GM13976 (cell line): ENCODE data around the gene LDOC1.
"Not testable (repeated sequence)": the region's sequence is repeated elsewhere in the genome, so short reads cannot be mapped to it uniquely, and the experiment has no call there.

Source experiments
- DNase-seq: peaks from one replicate; pipeline ENCODE4 v3.0.0; 2012; ENCODE audit warnings: low spot score
- CTCF ChIP-seq: IDR thresholded peaks from 2 replicates; pipeline ENCODE4 v1.5.1; 2012; ENCODE audit warnings: borderline replicate concordance, mild to moderate bottlenecking; ENCODE audit not compliant: insufficient read depth; ENCODE audit errors: extremely low read depth, missing control alignments, control extremely low read depth
- in situ Hi-C: fragments of 300-500 bp; cut with MboI; formaldehyde crosslinking; loops from one replicate; pipeline ENCODE4 v1.12.0; 2022; ENCODE audit warnings: low sequenced_read_pairs, mixed read lengths, inconsistent platforms; ENCODE audit not compliant: unreplicated experiment

Gene LDOC1

DNA sequence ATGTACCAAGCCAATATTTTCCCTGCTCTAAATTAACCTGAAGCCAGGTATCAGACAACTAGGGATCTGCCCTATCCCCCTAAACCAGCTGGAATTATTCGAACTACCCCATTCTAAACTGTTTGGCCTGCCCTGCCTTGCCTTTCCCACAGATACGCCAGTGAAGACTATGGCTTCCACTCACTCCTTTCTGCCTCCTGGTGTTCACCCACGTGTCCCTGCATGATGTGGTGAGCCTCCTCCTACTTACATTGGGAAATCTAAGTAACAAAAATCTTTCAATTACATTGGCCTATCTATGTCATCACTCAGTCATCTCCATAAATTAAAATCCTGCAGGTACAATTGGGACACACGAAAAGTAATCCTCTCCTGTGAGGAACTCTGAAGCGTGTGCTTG lies 6.1 kb upstream of the LDOC1 start:
- in situ Hi-C loops, result no loop called here
- no peak for TF ChIP-seq CTCF
- no peak for DNase-seq

DNA sequence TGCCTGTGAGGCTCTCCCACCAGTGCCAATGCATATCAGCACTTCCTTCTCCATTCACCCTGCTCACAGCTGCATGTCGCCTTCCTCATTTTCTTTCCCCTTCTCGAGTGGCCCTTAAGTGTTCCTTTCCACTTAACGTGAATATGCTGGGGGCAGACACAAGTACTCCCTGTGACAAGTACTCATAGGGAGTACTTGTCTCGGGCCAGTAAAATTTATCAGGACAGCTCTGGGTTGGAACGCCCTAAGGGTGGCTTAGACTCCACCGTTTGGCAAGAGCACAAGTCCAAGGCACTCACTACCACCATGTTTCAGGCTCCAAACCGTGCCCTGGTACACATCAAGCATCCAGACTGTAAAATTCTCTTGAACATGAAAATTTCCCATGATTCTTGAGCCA lies 3.9 kb upstream of the LDOC1 start:
- TF ChIP-seq CTCF, result no peak
- DNase-seq, result no peak
- in situ Hi-C loops, result no loop called here

- no peak for TF ChIP-seq CTCF
- DNase-seq, result no peak
- in situ Hi-C loops, result no loop called here
Observed at GRCh38 chrX:141175786-141176185, 1.1 kb downstream of the LDOC1 start.

DNA sequence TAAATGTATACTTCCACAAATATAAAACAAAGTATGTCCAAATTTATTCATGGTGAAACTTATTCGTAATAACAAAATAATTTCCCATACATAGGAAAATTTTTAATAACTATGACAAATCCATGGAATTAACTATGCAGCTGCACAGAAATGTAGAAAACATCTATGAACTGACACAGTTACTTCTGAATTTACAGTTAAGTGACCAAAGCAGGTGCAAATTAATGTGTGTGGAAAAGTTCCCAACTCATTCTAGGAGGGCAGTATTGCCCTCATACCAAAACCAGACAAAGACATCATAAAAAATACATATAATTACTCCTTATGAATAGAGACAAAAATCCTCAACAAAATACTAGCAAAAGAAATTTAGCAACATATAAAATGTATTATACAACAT lies 12.5 kb downstream of the LDOC1 start:
- in situ Hi-C loops, result no loop called here
- no peak for TF ChIP-seq CTCF

GRCh38 chrX:141158084-141158483 lies 18.8 kb downstream of the LDOC1 start:
- in situ Hi-C loops, result no loop called here
- DNase-seq, result no peak
- TF ChIP-seq CTCF, result no peak

More for the DNA sequence above, 12.5 kb downstream of the LDOC1 start:
- DNase-seq, result no peak

DNA sequence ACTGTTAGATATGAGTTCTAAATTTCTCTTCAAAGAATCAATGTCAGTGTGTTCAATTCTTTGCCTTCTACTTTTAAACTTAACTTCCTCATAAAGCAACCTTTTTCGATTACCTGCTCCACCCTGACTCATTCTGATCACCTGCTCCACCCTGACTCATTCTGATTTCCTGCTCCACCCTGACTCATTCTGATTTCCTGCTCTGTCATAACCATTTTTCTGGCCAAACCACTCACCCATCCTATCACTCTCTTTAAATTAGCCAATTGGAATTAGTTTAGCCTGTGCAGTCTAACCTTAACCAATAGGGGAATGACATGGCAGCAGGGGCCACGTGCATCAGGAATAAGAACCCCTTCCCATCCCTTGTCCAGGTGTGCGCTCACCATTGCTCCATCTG lies 21.7 kb downstream of the LDOC1 start:
- DNase-seq, in situ Hi-C loops: not testable (repeated sequence)

- in situ Hi-C loops, result no loop called here
- no peak for TF ChIP-seq CTCF
- no peak for DNase-seq
Observed at GRCh38 chrX:141142946-141143345, 34.0 kb downstream of the LDOC1 start.
